T-cell (primary cell): ENCODE data around the gene CD53. TPM values are rescaled to one million over a fixed set of nuclear protein-coding genes. Genes with fewer than 3 reads are reported as not detected.
"Not testable (repeated sequence)": the region's sequence is repeated elsewhere in the genome, so short reads cannot be mapped to it uniquely, and the experiment has no call there.

ENCODE experiments used
- ATAC-seq, 4 experiments: fragments of 200-7000 bp in 3 of 4; fragments of 150-1000 bp in 1 of 4; cut with Tn5 transposase; replicated peaks in 1 of 4; 1 replicate in 3 of 4; 2 replicates in 1 of 4; pipeline ENCODE4 v1.10.0; 2021; ENCODE audit warnings: moderate library complexity in 3 of 4, mild to moderate bottlenecking in 2 of 4, moderate number of reproducible peaks in 1 of 4
- CTCF ChIA-PET, 2 donors: fragments of 300-600 bp; sonication (Branson Sonifier 250); formaldehyde crosslinking; loops; one replicate each; lab custom pipeline; 2022; ENCODE audit warnings: antibody characterized with exemption in 2 of 2; lab: Charles Lee
- POLR2A ChIA-PET, 2 donors: fragments of 300-600 bp; sonication (Branson Sonifier 250); formaldehyde crosslinking; loops; one replicate each; lab custom pipeline; 2022; ENCODE audit warnings: antibody characterized with exemption in 2 of 2; lab: Charles Lee
- DNase-seq, 35 experiments: peaks; one replicate each; pipeline versions ENCODE4 v3.0.0 to v3.0.0-alpha.2; 2013 to 2023
- H3K27ac ChIP-seq: one replicate; pipeline ENCODE4 v1.5.1; 2013; ENCODE audit warnings: low read length
- H3K27me3 ChIP-seq, 2 experiments: replicated peaks in 1 of 2; 1 replicate in 1 of 2; 2 replicates in 1 of 2; pipeline versions ENCODE4 v1.6.1 to v1.7.0; 2013; ENCODE audit warnings: low read length in 1 of 2, mixed read lengths in 1 of 2; ENCODE audit not compliant: control insufficient read depth in 2 of 2, insufficient read depth in 2 of 2; ENCODE audit errors: extremely low read depth in 1 of 2
- H3K36me3 ChIP-seq, 2 donors: 1 replicate in 1 of 2; 2 replicates in 1 of 2; pipeline versions ENCODE4 v1.6.1 to v1.7.0; 2013; ENCODE audit warnings: low read length in 1 of 2; ENCODE audit not compliant: control insufficient read depth in 2 of 2, insufficient read depth in 1 of 2; ENCODE audit errors: extremely low read depth in 1 of 2
- H3K4me1 ChIP-seq, 2 experiments: 1 replicate in 1 of 2; 2 replicates in 1 of 2; pipeline versions ENCODE4 v1.6.1 to v1.7.0; 2013; ENCODE audit warnings: low read length in 2 of 2, mixed read lengths in 1 of 2; ENCODE audit not compliant: insufficient read depth in 2 of 2, control insufficient read depth in 1 of 2; ENCODE audit errors: extremely low read depth in 1 of 2
- H3K4me3 ChIP-seq, 2 donors: 1 replicate in 1 of 2; 2 replicates in 1 of 2; pipeline versions ENCODE4 v1.5.1 to v1.7.0; 2013; ENCODE audit warnings: mild to moderate bottlenecking in 2 of 2, low read length in 1 of 2, moderate library complexity in 1 of 2; ENCODE audit not compliant: control insufficient read depth in 1 of 2; ENCODE audit errors: extremely low read depth in 1 of 2
- H3K9me3 ChIP-seq: 2 replicates; pipeline ENCODE4 v1.7.0; 2013
- H3K27ac Mint-ChIP-seq, 2 donors: one replicate each; pipeline ENCODE4 v1.8.0; 2020 to 2021; ENCODE audit warnings: mild to moderate bottlenecking in 2 of 2, mixed read lengths in 2 of 2
- H3K27me3 Mint-ChIP-seq, 2 donors: one replicate each; pipeline ENCODE4 v1.8.0; 2021 to 2022; ENCODE audit warnings: mixed read lengths in 2 of 2
- H3K36me3 Mint-ChIP-seq: one replicate; pipeline ENCODE4 v1.8.0; 2021; ENCODE audit warnings: mixed read lengths
- H3K4me1 Mint-ChIP-seq, 3 donors: one replicate each; pipeline ENCODE4 v1.8.0; 2020 to 2022; ENCODE audit warnings: mixed read lengths in 3 of 3, mild to moderate bottlenecking in 1 of 3
- H3K4me3 Mint-ChIP-seq, 3 donors: one replicate each; pipeline ENCODE4 v1.8.0; 2020 to 2022; ENCODE audit warnings: mild to moderate bottlenecking in 3 of 3, mixed read lengths in 3 of 3, moderate library complexity in 3 of 3
- H3K9me3 Mint-ChIP-seq, 3 donors: one replicate each; pipeline ENCODE4 v1.8.0; 2020 to 2022; ENCODE audit warnings: mixed read lengths in 3 of 3
- WGBS: methylation state at CpG from one replicate; pipeline ENCODE4 v1.1.5; 2013; ENCODE audit warnings: missing lambda C conversion rate; ENCODE audit not compliant: insufficient coverage; 5-methylcytosine and 5-hydroxymethylcytosine counted together
- total RNA-seq, 35 experiments: library from RNA in 6 of 35; stranded (reverse) in 6 of 35; fragments of 120-200 nt in 1 of 35; gene quantifications; one replicate each; pipeline versions ENCODE4 v1.2.1 to v1.2.4 and lab custom pipeline; 2013 to 2026

The CD53 gene, protein sequence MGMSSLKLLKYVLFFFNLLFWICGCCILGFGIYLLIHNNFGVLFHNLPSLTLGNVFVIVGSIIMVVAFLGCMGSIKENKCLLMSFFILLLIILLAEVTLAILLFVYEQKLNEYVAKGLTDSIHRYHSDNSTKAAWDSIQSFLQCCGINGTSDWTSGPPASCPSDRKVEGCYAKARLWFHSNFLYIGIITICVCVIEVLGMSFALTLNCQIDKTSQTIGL
- 100 to 1,000 TPM; 288 to 405 (median 386) TPM for total RNA-seq
- 536 TPM for total RNA-seq (2013)
- total RNA-seq (lab: John Stamatoyannopoulos, UW): 209 to 624 (median 309) reads per million in 29 experiments

GRCh38 chr1:110872745-110873720 is at the start of gene CD53:
Gene CD53 (plus strand): TSS chr1:110873148. CDS start chr1:110891409, 18,261 bp downstream.
- H3K36me3 Mint-ChIP-seq: peaks cover 18% of the 10 kb centered on the region
- ChIA-PET CTCF (interaction anchor here (0.6 to 2.1 kb wide), 6 partner anchors 9 to 91 kb away, joined by 3 to 6 read pairs (median 4); no protein-coding TSS in a partner anchor), POLR2A (interaction anchor here (0.5 to 1.7 kb wide), 11 partner anchors 11 to 633 kb away, joined by 3 to 13 read pairs (median 3); partner anchors contain the start of gene LRIF1 (in 1 of the 2))
- peak within 1 kb of the TSS; percentile 98 to 99 for H3K27ac Mint-ChIP-seq
- peaks cover 56 to 86% (median 63%) of the 10 kb centered on the region in 3 donors for H3K4me1 Mint-ChIP-seq
- H3K27me3 Mint-ChIP-seq: no peaks in the 10 kb centered on the region
- WGBS: 0% methylated on average over 1 of the region's 11 CpGs
- no peaks in the 10 kb centered on the region for H3K27me3 ChIP-seq
- H3K27ac ChIP-seq: peak within 1 kb of the TSS; percentile 98
- ATAC-seq: peak; percentile 52 to 83 (median 63)
- peaks cover 0 to 2% (median 0%) of the 10 kb centered on the region in 3 donors for H3K9me3 Mint-ChIP-seq
- peaks cover 0 to 9% of the 10 kb centered on the region in 2 donors for H3K36me3 ChIP-seq
- H3K4me3 Mint-ChIP-seq: peak within 1 kb of the TSS; percentile 97 to 99 (median 97)
- peak; percentile 7 to 86 (median 58) for DNase-seq
- peak within 1 kb of the TSS; percentile 75 to 96 for H3K4me3 ChIP-seq
- H3K4me1 ChIP-seq: peaks cover 35 to 39% of the 10 kb centered on the region in 2 experiments
- H3K9me3 ChIP-seq: no peaks in the 10 kb centered on the region

DNA sequence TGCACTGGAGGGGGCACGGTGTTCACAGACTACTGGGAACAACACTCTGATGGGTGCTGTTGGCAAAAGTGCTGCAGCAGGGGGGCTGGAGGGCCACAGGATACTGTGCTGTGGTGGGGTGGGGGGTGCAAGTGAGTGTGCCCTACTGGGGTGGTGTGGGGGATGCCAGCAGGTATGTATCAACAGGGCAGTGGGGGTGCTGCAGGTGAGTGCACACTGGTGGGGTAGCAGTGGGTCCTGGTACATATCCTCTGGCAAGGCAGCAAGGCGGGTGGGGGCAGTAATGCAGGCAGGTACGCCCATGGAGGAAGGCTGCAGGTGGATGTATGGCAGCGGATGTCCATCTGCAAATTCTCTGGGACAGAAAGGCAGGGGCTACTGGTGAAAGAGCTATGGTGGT is 48.8 kb upstream of the CD53 start:
- POLR2A ChIA-PET: no interaction called here
- H3K4me1 ChIP-seq: no peaks in the 10 kb centered on the region
- no peak for DNase-seq
- no peak overlapping the region for H3K4me3 ChIP-seq
- WGBS: 98% methylated on average over 4 of the region's 4 CpGs
- no peaks in the 10 kb centered on the region for H3K9me3 ChIP-seq
- Mint-ChIP-seq H3K27me3 (peaks cover 8 to 11% of the 10 kb centered on the region in 2 donors), H3K4me1 (no peaks in the 10 kb centered on the region), H3K4me3 (no peak overlapping the region), H3K9me3 (no peaks in the 10 kb centered on the region), H3K36me3 (peaks cover 5% of the 10 kb centered on the region), H3K27ac (no peak overlapping the region)
- H3K27me3 ChIP-seq: peaks cover 0 to 10% of the 10 kb centered on the region in 2 experiments
- H3K27ac ChIP-seq: no peak overlapping the region
- ATAC-seq: no peak
- CTCF ChIA-PET: no interaction called here
- H3K36me3 ChIP-seq: no peaks in the 10 kb centered on the region

GRCh38 chr1:110829955-110830553 is 42.9 kb upstream of the CD53 start:
- Mint-ChIP-seq H3K36me3 (no peaks in the 10 kb centered on the region), H3K27me3 (peaks cover 7 to 9% of the 10 kb centered on the region in 2 donors), H3K4me1 (peaks cover 6 to 10% (median 7%) of the 10 kb centered on the region in 3 donors), H3K27ac (no peak overlapping the region), H3K4me3 (no peak overlapping the region), H3K9me3 (no peaks in the 10 kb centered on the region)
- no peaks in the 10 kb centered on the region for H3K27me3 ChIP-seq
- no peaks in the 10 kb centered on the region for H3K4me1 ChIP-seq
- no peaks in the 10 kb centered on the region for H3K36me3 ChIP-seq
- WGBS: 100% methylated on average over 1 of the region's 5 CpGs
- CTCF ChIA-PET: interaction anchor here (0.6 to 2.0 kb wide), 9 partner anchors 12 to 294 kb away, joined by 3 to 14 read pairs (median 3); no protein-coding TSS in a partner anchor
- no peaks in the 10 kb centered on the region for H3K9me3 ChIP-seq
- H3K27ac ChIP-seq: no peak overlapping the region
- POLR2A ChIA-PET: no interaction called here
- peak in 20 of 35 experiments; percentile 3 to 70 (median 11) for DNase-seq
- H3K4me3 ChIP-seq: no peak overlapping the region
- peak; percentile 75 to 85 (median 76) for ATAC-seq

- WGBS: no CpG with 5 or more reads among the region's 3 CpGs
- POLR2A ChIA-PET, H3K27ac Mint-ChIP-seq, H3K27ac ChIP-seq, H3K4me3 Mint-ChIP-seq, H3K27me3 Mint-ChIP-seq, H3K27me3 ChIP-seq, H3K4me1 ChIP-seq, H3K36me3 Mint-ChIP-seq, H3K4me3 ChIP-seq, H3K9me3 ChIP-seq, DNase-seq, H3K36me3 ChIP-seq, H3K9me3 Mint-ChIP-seq, CTCF ChIA-PET, ATAC-seq: not testable (repeated sequence)
- peaks cover 10 to 15% (median 12%) of the 10 kb centered on the region in 3 donors for H3K4me1 Mint-ChIP-seq
Measured at GRCh38 chr1:110833779-110834178, 39.2 kb upstream of the CD53 start.

DNA sequence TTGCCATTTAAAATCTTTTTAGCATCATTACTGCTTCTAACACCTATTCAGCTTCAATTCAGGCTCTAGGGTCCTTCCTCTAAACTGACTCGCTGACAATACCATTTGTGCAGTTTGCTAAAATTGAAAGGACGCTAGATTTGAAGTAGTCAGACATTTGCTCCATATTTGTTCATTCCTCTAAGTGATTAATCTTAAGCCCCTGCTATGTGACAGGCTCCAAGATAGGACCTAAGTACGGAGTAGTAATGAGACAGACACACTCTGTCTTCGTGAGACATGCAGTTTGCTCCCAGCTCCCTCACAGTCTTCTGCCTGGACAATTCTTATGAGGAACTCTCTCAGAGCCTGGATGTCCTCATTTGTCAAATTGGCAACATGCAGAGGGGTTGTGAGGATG is 26.1 kb upstream of the CD53 start:
- H3K27ac ChIP-seq: no peak overlapping the region
- peaks cover 0 to 4% (median 3%) of the 10 kb centered on the region in 3 donors for H3K9me3 Mint-ChIP-seq
- ChIA-PET CTCF (interaction anchor here in 1 of 2 donors (0.9 kb wide), 1 partner anchor 20 kb away, joined by 3 read pairs; no protein-coding TSS in a partner anchor), POLR2A (interaction anchor here in 1 of 2 donors (0.7 kb wide), 1 partner anchor 65 kb away, joined by 3 read pairs; no protein-coding TSS in a partner anchor)
- no peaks in the 10 kb centered on the region for H3K36me3 Mint-ChIP-seq
- no peak overlapping the region for H3K27ac Mint-ChIP-seq
- no peaks in the 10 kb centered on the region for H3K27me3 ChIP-seq
- H3K4me3 ChIP-seq: no peak overlapping the region
- DNase-seq (no peak), ATAC-seq (no peak)
- H3K36me3 ChIP-seq: no peaks in the 10 kb centered on the region
- no peaks in the 10 kb centered on the region for H3K9me3 ChIP-seq
- no peaks in the 10 kb centered on the region for H3K4me1 ChIP-seq
- H3K4me1 Mint-ChIP-seq: peaks cover 0 to 2% (median 0%) of the 10 kb centered on the region in 3 donors
- H3K4me3 Mint-ChIP-seq: no peak overlapping the region
- H3K27me3 Mint-ChIP-seq: peaks cover 3 to 7% of the 10 kb centered on the region in 2 donors
- WGBS: 94% methylated on average over 2 of the region's 4 CpGs
